Endothelial cell of umbilical vein (primary cell): ENCODE measurements around the gene UGT1A7.

Experiments used
- EZH2 ChIP-seq: IDR thresholded peaks from 2 replicates; pipeline ENCODE4 v1.6.1; 2012; ENCODE audit warnings: borderline replicate concordance, low read depth, mild to moderate bottlenecking, moderate library complexity, low read length, inconsistent platforms; ENCODE audit not compliant: severe bottlenecking
- POLR2A ChIP-seq: IDR thresholded peaks from 2 replicates; pipeline ENCODE4 v1.6.1; 2012; ENCODE audit warnings: low read depth, mild to moderate bottlenecking, control low read depth, low read length
- POLR2AphosphoS5 ChIP-seq: IDR thresholded peaks from 2 replicates; pipeline ENCODE4 v1.6.1; 2012; ENCODE audit warnings: low read depth, mild to moderate bottlenecking, control low read depth, low read length, moderate library complexity; ENCODE audit not compliant: insufficient read depth
- TF ChIP-seq, protein P1 (sequence below), 2 donors: IDR thresholded peaks; 1 replicate in 1 of 2; 2 replicates in 1 of 2; pipeline ENCODE4 v1.5.1; 2011; ENCODE audit warnings: low read length in 2 of 2, mild to moderate bottlenecking in 2 of 2, moderate library complexity in 2 of 2, control low read depth in 1 of 2, inconsistent platforms in 1 of 2, low read depth in 1 of 2; ENCODE audit not compliant: insufficient read depth in 1 of 2; ENCODE audit errors: extremely low read depth in 1 of 2

DNA sequence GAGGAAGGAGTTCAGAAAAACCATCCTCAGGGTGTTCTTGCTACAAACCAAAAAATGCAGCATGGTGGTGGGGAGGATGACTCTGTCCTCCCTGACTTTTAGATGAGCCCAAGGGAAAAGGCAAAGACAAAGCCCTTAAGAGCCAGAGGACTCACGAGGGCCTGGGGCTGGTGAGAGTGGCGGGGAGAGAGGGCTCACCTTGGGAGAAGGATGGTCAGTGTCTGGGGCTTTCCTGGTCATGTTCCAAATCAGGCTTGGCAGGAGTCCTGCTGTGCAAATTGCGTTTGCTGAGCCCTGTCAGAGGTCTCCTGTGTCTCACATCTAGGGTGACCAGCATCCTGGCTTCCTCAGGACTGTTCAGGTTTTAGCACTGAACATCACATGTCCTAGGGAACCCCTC lies 83.1 kb downstream of the UGT1A7 start:
- TF ChIP-seq POLR2A, result no peak
- no peak for TF ChIP-seq EZH2
- no peak for TF ChIP-seq POLR2AphosphoS5
- TF ChIP-seq, protein P1, sequence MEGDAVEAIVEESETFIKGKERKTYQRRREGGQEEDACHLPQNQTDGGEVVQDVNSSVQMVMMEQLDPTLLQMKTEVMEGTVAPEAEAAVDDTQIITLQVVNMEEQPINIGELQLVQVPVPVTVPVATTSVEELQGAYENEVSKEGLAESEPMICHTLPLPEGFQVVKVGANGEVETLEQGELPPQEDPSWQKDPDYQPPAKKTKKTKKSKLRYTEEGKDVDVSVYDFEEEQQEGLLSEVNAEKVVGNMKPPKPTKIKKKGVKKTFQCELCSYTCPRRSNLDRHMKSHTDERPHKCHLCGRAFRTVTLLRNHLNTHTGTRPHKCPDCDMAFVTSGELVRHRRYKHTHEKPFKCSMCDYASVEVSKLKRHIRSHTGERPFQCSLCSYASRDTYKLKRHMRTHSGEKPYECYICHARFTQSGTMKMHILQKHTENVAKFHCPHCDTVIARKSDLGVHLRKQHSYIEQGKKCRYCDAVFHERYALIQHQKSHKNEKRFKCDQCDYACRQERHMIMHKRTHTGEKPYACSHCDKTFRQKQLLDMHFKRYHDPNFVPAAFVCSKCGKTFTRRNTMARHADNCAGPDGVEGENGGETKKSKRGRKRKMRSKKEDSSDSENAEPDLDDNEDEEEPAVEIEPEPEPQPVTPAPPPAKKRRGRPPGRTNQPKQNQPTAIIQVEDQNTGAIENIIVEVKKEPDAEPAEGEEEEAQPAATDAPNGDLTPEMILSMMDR (IDR thresholded peaks at IDR 0.05; ENCODE audit: extremely low read depth in 1 of 2, insufficient read depth in 1 of 2, low read depth in 1 of 2, low read length in 2 of 2), result no peak
